ENCODE results near the gene MUS81. TPM values are rescaled to one million over a fixed set of nuclear protein-coding genes. Genes with fewer than 3 reads are reported as not detected.

Gene MUS81
- total and polyA plus RNA-seq, 9 of the 15 experiments (the other 6 are each of a cell fraction or from before 2014, with no cell fraction given): 13.4 to 118 (median 53.7) TPM

DNA sequence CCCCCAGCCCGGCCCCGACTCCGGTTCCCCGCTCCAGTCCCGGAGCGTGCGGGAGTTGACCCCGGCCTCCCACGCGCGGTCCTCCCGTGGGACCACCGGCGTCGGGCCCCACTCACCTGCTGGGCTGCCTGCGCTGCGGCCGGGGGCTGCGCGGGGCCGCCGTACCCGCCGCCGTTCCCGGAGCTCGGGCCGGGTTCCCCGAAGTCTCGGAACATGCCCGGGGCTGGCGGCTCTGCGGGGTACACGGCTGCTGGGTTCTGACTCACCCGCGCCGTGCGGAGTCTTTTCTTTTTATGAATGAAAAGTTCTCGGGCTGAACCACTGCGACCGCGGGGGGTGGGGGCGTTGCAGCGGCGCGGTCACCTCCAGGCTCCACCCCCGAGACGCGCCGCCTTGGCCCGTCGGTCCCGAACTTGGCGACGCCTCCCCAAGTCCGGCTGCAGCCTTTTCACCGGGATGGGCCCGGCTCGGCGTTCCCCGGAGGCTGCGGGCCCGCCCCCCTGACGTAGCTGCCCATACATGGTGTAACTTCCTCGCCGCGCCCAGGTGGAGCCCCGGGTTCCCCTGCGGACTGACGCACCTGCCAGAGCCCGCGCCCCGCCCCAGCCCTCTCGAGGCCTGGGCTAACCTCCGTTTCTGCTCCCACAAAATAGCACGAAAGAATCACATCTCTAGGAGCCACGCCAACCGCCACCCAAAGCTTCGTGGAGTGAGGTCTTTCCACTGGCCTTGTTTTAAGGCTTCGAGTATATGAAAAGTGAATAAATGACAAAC is 40.1 kb downstream of the MUS81 start, which contains the start of gene FOSL1 (continued):
- TF ChIP-seq, protein P1, sequence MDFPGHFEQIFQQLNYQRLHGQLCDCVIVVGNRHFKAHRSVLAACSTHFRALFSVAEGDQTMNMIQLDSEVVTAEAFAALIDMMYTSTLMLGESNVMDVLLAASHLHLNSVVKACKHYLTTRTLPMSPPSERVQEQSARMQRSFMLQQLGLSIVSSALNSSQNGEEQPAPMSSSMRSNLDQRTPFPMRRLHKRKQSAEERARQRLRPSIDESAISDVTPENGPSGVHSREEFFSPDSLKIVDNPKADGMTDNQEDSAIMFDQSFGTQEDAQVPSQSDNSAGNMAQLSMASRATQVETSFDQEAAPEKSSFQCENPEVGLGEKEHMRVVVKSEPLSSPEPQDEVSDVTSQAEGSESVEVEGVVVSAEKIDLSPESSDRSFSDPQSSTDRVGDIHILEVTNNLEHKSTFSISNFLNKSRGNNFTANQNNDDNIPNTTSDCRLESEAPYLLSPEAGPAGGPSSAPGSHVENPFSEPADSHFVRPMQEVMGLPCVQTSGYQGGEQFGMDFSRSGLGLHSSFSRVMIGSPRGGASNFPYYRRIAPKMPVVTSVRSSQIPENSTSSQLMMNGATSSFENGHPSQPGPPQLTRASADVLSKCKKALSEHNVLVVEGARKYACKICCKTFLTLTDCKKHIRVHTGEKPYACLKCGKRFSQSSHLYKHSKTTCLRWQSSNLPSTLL (IDR thresholded peaks at IDR 0.05): no peak
- TF ChIP-seq, protein P2, sequence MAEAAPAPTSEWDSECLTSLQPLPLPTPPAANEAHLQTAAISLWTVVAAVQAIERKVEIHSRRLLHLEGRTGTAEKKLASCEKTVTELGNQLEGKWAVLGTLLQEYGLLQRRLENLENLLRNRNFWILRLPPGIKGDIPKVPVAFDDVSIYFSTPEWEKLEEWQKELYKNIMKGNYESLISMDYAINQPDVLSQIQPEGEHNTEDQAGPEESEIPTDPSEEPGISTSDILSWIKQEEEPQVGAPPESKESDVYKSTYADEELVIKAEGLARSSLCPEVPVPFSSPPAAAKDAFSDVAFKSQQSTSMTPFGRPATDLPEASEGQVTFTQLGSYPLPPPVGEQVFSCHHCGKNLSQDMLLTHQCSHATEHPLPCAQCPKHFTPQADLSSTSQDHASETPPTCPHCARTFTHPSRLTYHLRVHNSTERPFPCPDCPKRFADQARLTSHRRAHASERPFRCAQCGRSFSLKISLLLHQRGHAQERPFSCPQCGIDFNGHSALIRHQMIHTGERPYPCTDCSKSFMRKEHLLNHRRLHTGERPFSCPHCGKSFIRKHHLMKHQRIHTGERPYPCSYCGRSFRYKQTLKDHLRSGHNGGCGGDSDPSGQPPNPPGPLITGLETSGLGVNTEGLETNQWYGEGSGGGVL (CRISPR knock-in tag; IDR thresholded peaks at IDR 0.05): no peak
- TF ChIP-seq, protein P3, sequence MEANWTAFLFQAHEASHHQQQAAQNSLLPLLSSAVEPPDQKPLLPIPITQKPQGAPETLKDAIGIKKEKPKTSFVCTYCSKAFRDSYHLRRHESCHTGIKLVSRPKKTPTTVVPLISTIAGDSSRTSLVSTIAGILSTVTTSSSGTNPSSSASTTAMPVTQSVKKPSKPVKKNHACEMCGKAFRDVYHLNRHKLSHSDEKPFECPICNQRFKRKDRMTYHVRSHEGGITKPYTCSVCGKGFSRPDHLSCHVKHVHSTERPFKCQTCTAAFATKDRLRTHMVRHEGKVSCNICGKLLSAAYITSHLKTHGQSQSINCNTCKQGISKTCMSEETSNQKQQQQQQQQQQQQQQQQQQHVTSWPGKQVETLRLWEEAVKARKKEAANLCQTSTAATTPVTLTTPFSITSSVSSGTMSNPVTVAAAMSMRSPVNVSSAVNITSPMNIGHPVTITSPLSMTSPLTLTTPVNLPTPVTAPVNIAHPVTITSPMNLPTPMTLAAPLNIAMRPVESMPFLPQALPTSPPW (CRISPR knock-in tag; IDR thresholded peaks at IDR 0.05): peak; percentile 75
- TF ChIP-seq FOXA1 (IDR thresholded peaks at IDR 0.05; ENCODE audit: borderline replicate concordance) (no peak), ZNF57 (CRISPR knock-in tag; IDR thresholded peaks at IDR 0.05) (no peak), ADNP (tag; IDR thresholded peaks at IDR 0.05) (no peak), GTF2E2 (tag; IDR thresholded peaks at IDR 0.05) (peak; percentile 75), RBM17 (IDR thresholded peaks at IDR 0.05; ENCODE audit: borderline replicate concordance, low read depth, low read length) (no peak), CCNT2 (IDR thresholded peaks at IDR 0.05; ENCODE audit: borderline replicate concordance, extremely low read depth, insufficient read length, low read depth, low read length) (peak; percentile 97)
- TF ChIP-seq, protein P4, sequence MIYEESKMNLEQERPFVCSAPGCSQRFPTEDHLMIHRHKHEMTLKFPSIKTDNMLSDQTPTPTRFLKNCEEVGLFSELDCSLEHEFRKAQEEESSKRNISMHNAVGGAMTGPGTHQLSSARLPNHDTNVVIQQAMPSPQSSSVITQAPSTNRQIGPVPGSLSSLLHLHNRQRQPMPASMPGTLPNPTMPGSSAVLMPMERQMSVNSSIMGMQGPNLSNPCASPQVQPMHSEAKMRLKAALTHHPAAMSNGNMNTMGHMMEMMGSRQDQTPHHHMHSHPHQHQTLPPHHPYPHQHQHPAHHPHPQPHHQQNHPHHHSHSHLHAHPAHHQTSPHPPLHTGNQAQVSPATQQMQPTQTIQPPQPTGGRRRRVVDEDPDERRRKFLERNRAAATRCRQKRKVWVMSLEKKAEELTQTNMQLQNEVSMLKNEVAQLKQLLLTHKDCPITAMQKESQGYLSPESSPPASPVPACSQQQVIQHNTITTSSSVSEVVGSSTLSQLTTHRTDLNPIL (CRISPR knock-in tag; IDR thresholded peaks at IDR 0.05): no peak
- TF ChIP-seq, protein P5, sequence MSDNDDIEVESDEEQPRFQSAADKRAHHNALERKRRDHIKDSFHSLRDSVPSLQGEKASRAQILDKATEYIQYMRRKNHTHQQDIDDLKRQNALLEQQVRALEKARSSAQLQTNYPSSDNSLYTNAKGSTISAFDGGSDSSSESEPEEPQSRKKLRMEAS (CRISPR knock-in tag; IDR thresholded peaks at IDR 0.05): peak; percentile 45
- TF ChIP-seq, protein P6, sequence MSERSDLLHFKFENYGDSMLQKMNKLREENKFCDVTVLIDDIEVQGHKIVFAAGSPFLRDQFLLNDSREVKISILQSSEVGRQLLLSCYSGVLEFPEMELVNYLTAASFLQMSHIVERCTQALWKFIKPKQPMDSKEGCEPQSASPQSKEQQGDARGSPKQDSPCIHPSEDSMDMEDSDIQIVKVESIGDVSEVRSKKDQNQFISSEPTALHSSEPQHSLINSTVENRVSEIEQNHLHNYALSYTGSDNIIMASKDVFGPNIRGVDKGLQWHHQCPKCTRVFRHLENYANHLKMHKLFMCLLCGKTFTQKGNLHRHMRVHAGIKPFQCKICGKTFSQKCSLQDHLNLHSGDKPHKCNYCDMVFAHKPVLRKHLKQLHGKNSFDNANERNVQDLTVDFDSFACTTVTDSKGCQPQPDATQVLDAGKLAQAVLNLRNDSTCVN (CRISPR knock-in tag; IDR thresholded peaks at IDR 0.05): no peak
